ENCODE results near the gene DNAJC8.

DNAJC8 gene

GRCh38 chr1:28176492-28177470 lies 56.0 kb downstream of the DNAJC8 start, which contains the start of gene PTAFR:
Gene PTAFR, minus strand, starts transcription at chr1:28176690. Its CDS starts 25,669 bp downstream, at chr1:28151021.
- peak within 1 kb of the TSS; percentile 60 for H3K4me3 ChIP-seq (replicated peaks; ENCODE audit: low read depth, low read length)
- TF ChIP-seq, protein P1, sequence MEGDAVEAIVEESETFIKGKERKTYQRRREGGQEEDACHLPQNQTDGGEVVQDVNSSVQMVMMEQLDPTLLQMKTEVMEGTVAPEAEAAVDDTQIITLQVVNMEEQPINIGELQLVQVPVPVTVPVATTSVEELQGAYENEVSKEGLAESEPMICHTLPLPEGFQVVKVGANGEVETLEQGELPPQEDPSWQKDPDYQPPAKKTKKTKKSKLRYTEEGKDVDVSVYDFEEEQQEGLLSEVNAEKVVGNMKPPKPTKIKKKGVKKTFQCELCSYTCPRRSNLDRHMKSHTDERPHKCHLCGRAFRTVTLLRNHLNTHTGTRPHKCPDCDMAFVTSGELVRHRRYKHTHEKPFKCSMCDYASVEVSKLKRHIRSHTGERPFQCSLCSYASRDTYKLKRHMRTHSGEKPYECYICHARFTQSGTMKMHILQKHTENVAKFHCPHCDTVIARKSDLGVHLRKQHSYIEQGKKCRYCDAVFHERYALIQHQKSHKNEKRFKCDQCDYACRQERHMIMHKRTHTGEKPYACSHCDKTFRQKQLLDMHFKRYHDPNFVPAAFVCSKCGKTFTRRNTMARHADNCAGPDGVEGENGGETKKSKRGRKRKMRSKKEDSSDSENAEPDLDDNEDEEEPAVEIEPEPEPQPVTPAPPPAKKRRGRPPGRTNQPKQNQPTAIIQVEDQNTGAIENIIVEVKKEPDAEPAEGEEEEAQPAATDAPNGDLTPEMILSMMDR (IDR thresholded peaks at IDR 0.05; ENCODE audit: insufficient read depth, low read length, poor library complexity, severe bottlenecking): no peak
- H3K36me3 ChIP-seq (ENCODE audit: control insufficient read depth, insufficient read depth, low read length): no peaks in the 10 kb centered on the region
- no peaks in the 10 kb centered on the region for H3K27me3 ChIP-seq (replicated peaks; ENCODE audit: control insufficient read depth, insufficient read depth, low read length)
- peak; percentile 72 for DNase-seq (ENCODE audit: extremely low read depth, insufficient read length)

GRCh38 chr1:28175955-28176485 lies 56.8 kb downstream of the DNAJC8 start:
- no peaks in the 10 kb centered on the region for H3K27me3 ChIP-seq (replicated peaks; ENCODE audit: control insufficient read depth, insufficient read depth, low read length)
- TF ChIP-seq, protein P1 (IDR thresholded peaks at IDR 0.05; ENCODE audit: insufficient read depth, low read length, poor library complexity, severe bottlenecking): no peak
- H3K36me3 ChIP-seq (ENCODE audit: control insufficient read depth, insufficient read depth, low read length): no peaks in the 10 kb centered on the region
- peak overlapping the region; percentile 60 for H3K4me3 ChIP-seq (replicated peaks; ENCODE audit: low read depth, low read length)
- DNase-seq (ENCODE audit: extremely low read depth, insufficient read length): no peak

DNA sequence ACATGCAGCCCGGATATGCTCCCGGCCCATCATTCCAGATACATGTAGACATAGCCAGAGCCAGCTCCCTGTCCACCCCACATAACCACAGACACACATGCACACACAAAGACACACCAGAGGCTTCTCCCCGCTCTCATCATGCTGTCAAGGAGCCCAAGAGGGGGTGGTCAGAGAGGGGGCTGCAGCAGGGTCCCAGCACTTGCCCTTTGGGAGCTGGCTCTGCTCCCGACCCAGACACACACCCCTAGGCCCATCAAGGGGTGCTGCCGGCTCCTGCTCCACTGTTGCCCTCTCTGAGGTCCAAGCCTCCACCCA lies 58.9 kb downstream of the DNAJC8 start:
- no peaks in the 10 kb centered on the region for H3K36me3 ChIP-seq (ENCODE audit: control insufficient read depth, insufficient read depth, low read length)
- peak; percentile 53 for DNase-seq (ENCODE audit: extremely low read depth, insufficient read length)
- no peaks in the 10 kb centered on the region for H3K27me3 ChIP-seq (replicated peaks; ENCODE audit: control insufficient read depth, insufficient read depth, low read length)
- TF ChIP-seq, protein P1 (IDR thresholded peaks at IDR 0.05; ENCODE audit: insufficient read depth, low read length, poor library complexity, severe bottlenecking): no peak
- peak overlapping the region; percentile 3 for H3K4me3 ChIP-seq (replicated peaks; ENCODE audit: low read depth, low read length)

GRCh38 chr1:28173151-28173979 lies 59.5 kb downstream of the DNAJC8 start:
- TF ChIP-seq, protein P1 (IDR thresholded peaks at IDR 0.05; ENCODE audit: insufficient read depth, low read length, poor library complexity, severe bottlenecking): no peak
- peak; percentile 52 for DNase-seq (ENCODE audit: extremely low read depth, insufficient read length)
- no peaks in the 10 kb centered on the region for H3K27me3 ChIP-seq (replicated peaks; ENCODE audit: control insufficient read depth, insufficient read depth, low read length)
- peak overlapping the region; percentile 3 for H3K4me3 ChIP-seq (replicated peaks; ENCODE audit: low read depth, low read length)
- H3K36me3 ChIP-seq (ENCODE audit: control insufficient read depth, insufficient read depth, low read length): no peaks in the 10 kb centered on the region

- DNase-seq (ENCODE audit: extremely low read depth, insufficient read length): peak; percentile 84
- Histone ChIP-seq H3K27me3 (replicated peaks; ENCODE audit: control insufficient read depth, insufficient read depth, low read length) (no peaks in the 10 kb centered on the region), H3K36me3 (ENCODE audit: control insufficient read depth, insufficient read depth, low read length) (no peaks in the 10 kb centered on the region), H3K4me3 (replicated peaks; ENCODE audit: low read depth, low read length) (no peak overlapping the region)
- TF ChIP-seq, protein P1 (IDR thresholded peaks at IDR 0.05; ENCODE audit: insufficient read depth, low read length, poor library complexity, severe bottlenecking): no peak
These were observed 60.1 kb downstream of the DNAJC8 start for GRCh38 chr1:28172713-28173150.

Measured in GM06990 (cell line).